OCI-LY7 (cell line): Measurements from ENCODE around the gene LSM14B.

ENCODE experiments used
- EZH2phosphoT487 ChIP-seq: fragments of 200-600 bp; sonication (generic); IDR thresholded peaks from 2 replicates; pipeline ENCODE4 v1.6.1; 2018; ENCODE audit warnings: low read depth, borderline replicate concordance, mild to moderate bottlenecking, mixed run types, antibody characterized with exemption, low read length, moderate library complexity, mixed read lengths
- TF ChIP-seq, protein P1 (sequence below): fragments of 200-600 bp; sonication (generic); conservative IDR thresholded peaks from 2 replicates; pipeline ENCODE4 v1.5.1; 2014; ENCODE audit warnings: mild to moderate bottlenecking, antibody characterized with exemption, low read length, moderate library complexity, mixed read lengths

DNA sequence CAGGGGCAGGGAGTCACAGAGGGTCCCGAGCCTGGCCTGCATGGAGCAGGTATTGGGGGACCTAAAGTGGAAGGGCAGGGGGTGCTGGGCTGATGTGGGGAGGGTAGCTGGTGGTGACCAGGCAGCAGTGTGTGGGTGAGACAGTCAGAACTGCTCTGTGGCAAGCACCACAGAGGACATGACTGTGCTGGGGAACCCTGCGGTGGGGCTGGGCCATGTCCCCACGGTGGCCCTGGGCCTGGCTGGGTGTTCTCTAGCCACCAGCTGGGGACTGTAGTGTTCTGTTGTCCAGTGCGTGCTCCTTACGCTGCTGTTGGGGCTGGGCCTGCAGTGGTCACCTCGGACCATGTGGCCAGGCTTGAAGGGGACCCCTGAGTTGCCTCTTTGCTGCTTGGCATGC is 24.9 kb downstream of the LSM14B start:
- TF ChIP-seq, protein P1, sequence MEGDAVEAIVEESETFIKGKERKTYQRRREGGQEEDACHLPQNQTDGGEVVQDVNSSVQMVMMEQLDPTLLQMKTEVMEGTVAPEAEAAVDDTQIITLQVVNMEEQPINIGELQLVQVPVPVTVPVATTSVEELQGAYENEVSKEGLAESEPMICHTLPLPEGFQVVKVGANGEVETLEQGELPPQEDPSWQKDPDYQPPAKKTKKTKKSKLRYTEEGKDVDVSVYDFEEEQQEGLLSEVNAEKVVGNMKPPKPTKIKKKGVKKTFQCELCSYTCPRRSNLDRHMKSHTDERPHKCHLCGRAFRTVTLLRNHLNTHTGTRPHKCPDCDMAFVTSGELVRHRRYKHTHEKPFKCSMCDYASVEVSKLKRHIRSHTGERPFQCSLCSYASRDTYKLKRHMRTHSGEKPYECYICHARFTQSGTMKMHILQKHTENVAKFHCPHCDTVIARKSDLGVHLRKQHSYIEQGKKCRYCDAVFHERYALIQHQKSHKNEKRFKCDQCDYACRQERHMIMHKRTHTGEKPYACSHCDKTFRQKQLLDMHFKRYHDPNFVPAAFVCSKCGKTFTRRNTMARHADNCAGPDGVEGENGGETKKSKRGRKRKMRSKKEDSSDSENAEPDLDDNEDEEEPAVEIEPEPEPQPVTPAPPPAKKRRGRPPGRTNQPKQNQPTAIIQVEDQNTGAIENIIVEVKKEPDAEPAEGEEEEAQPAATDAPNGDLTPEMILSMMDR, result no peak
- TF ChIP-seq EZH2phosphoT487, result no peak
